ENCODE results near the gene NR1H3. TPM values are rescaled to one million over a fixed set of nuclear protein-coding genes. Genes with fewer than 3 reads are reported as not detected.
"Not testable (repeated sequence)": the region's sequence is repeated elsewhere in the genome, so short reads cannot be mapped to it uniquely, and the experiment has no call there.

Gene NR1H3
- total RNA-seq, 1 donor from 2014 or later = 25.8 TPM

- Mint-ChIP-seq H3K9me3 (ENCODE audit: low read depth) (peaks cover 18% of the 10 kb centered on the region), H3K4me1 (ENCODE audit: low read depth) (no peaks in the 10 kb centered on the region), H3K27ac (no peak overlapping the region), H3K4me3 (ENCODE audit: low read depth) (no peak overlapping the region), H3K27me3 (no peaks in the 10 kb centered on the region), H3K36me3 (ENCODE audit: insufficient read depth) (peaks cover 42% of the 10 kb centered on the region)
- TF ChIP-seq CTCF (IDR thresholded peaks at IDR 0.05; ENCODE audit: unreplicated experiment) = no peak
- no peak for DNase-seq (ENCODE audit: low spot score, unreplicated experiment)
These were observed 48.1 kb downstream of the NR1H3 start for GRCh38 chr11:47305734-47306483.

- no peak overlapping the region for H3K4me3 Mint-ChIP-seq (ENCODE audit: low read depth)
- no peak for DNase-seq (ENCODE audit: low spot score, unreplicated experiment)
- no peak for TF ChIP-seq CTCF (IDR thresholded peaks at IDR 0.05; ENCODE audit: unreplicated experiment)
- H3K27ac Mint-ChIP-seq = no peak overlapping the region
- H3K36me3 Mint-ChIP-seq (ENCODE audit: insufficient read depth) = peaks cover 39% of the 10 kb centered on the region
- H3K9me3 Mint-ChIP-seq (ENCODE audit: low read depth) = peaks cover 14% of the 10 kb centered on the region
- H3K27me3 Mint-ChIP-seq = no peaks in the 10 kb centered on the region
- no peaks in the 10 kb centered on the region for H3K4me1 Mint-ChIP-seq (ENCODE audit: low read depth)
These were observed 48.7 kb downstream of the NR1H3 start for GRCh38 chr11:47306484-47306844.

GRCh38 chr11:47308050-47308823, 50.4 kb downstream of the NR1H3 start:
- Mint-ChIP-seq H3K27ac (no peak overlapping the region), H3K27me3 (no peaks in the 10 kb centered on the region), H3K9me3 (ENCODE audit: low read depth) (peaks cover 3% of the 10 kb centered on the region), H3K4me3 (ENCODE audit: low read depth) (no peak overlapping the region), H3K36me3 (ENCODE audit: insufficient read depth) (peaks cover 23% of the 10 kb centered on the region), H3K4me1 (ENCODE audit: low read depth) (no peaks in the 10 kb centered on the region)
- no peak for TF ChIP-seq CTCF (IDR thresholded peaks at IDR 0.05; ENCODE audit: unreplicated experiment)
- DNase-seq (ENCODE audit: low spot score, unreplicated experiment) = no peak

GRCh38 chr11:47314992-47315391, 57.2 kb downstream of the NR1H3 start:
- Mint-ChIP-seq H3K27me3 (no peaks in the 10 kb centered on the region), H3K27ac (no peak overlapping the region), H3K4me3 (ENCODE audit: low read depth) (no peak overlapping the region), H3K9me3 (ENCODE audit: low read depth) (no peaks in the 10 kb centered on the region), H3K36me3 (ENCODE audit: insufficient read depth) (peaks cover 8% of the 10 kb centered on the region), H3K4me1 (ENCODE audit: low read depth) (no peaks in the 10 kb centered on the region)
- no peak for TF ChIP-seq CTCF (IDR thresholded peaks at IDR 0.05; ENCODE audit: unreplicated experiment)
- DNase-seq (ENCODE audit: low spot score, unreplicated experiment) = no peak

GRCh38 chr11:47316501-47316900, 58.7 kb downstream of the NR1H3 start:
- not testable (repeated sequence) for H3K27me3 Mint-ChIP-seq; DNase-seq (ENCODE audit: low spot score, unreplicated experiment); H3K4me1 Mint-ChIP-seq (ENCODE audit: low read depth); H3K9me3 Mint-ChIP-seq (ENCODE audit: low read depth); H3K36me3 Mint-ChIP-seq (ENCODE audit: insufficient read depth); H3K27ac Mint-ChIP-seq; H3K4me3 Mint-ChIP-seq (ENCODE audit: low read depth)

All from progenitor cell of endocrine pancreas (in vitro differentiated cells).